ENCODE data around the gene MPEG1.

The MPEG1 gene

DNA sequence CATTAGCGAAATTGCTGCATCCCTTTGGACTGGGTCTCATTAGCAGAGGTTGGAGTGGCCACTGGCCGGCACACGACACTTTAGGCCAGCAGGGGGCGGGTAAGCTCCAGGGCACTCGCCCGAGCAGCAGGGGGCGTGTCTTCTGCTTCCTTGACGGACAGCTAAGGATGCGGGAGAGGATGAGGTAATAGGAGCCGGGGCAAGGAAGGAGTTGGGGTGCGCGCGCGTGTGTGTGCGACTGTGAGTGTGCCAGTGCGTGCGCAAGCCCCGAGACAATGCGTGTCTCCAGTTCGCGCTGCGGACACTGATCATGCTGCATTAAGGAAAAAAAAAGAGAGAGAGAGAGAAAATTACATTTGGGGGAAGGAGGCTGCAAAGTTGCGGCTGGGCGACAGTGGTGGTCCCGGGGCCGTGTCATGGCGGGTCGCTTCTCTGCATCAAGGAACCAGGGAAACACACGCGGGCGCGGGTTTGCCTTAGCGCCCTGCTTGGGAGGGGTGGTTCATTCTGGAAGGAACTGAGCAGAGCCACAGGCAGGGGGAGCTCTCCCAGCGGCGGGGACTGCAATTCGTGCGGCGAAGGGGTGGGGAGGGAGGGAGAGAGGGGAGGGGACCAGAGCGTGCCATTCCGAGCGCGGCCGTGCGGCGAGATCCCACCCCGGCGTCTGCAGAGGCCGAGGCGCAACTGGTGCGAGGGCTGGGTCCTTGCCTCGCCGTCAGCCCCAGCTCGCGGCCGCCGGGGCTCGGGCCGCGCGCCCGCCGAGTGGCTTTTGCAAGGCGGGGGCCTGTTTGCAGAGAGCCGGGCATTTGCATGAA, 41.0 kb downstream of the MPEG1 start, which contains the start of gene DTX4:
Gene DTX4 (plus strand): TSS at position 625 of the 815 bp plus-strand sequence. CDS start 464 bp downstream, outside the sequence.
- peak within 1 kb of the TSS; percentile 23; the same call in 1 of the 2 replicates for H3K27ac ChIP-seq (ENCODE audit: low read length)
- H3K79me2 ChIP-seq (ENCODE audit: low read length) = no peaks in the 10 kb centered on the region
- no peaks in the 10 kb centered on the region for H3K36me3 ChIP-seq (replicated peaks; ENCODE audit: insufficient read depth, low read length)
- peak within 1 kb of the TSS; percentile 99 for H2AFZ ChIP-seq (ENCODE audit: low read length)
- peak within 1 kb of the TSS; percentile 96 for H3K4me3 ChIP-seq (ENCODE audit: low read length)
- H3K4me2 ChIP-seq (ENCODE audit: low read depth, low read length) = peak within 1 kb of the TSS; percentile 100
- no peaks in the 10 kb centered on the region for H3F3A ChIP-seq (ENCODE audit: insufficient read depth, low read length)
- H3K27me3 ChIP-seq (replicated peaks; ENCODE audit: insufficient read depth, low read length) = peaks cover 9% of the 10 kb centered on the region
- H3K9ac ChIP-seq (ENCODE audit: low read length) = peak within 1 kb of the TSS; percentile 60; the same call in 1 of the 2 replicates
- peak; percentile 85 for TF ChIP-seq CTCF (IDR thresholded peaks at IDR 0.05; ENCODE audit: low read length)
- no peak for TF ChIP-seq EZH2 (optimal IDR thresholded peaks at IDR 0.05; ENCODE audit: low read depth, low read length)
- no peaks in the 10 kb centered on the region for H3K9me2 ChIP-seq (replicated peaks; ENCODE audit: insufficient read depth, low read length)
- H3K4me1 ChIP-seq (ENCODE audit: low read length) = no peaks in the 10 kb centered on the region
- no peaks in the 10 kb centered on the region for H3K9me3 ChIP-seq (replicated peaks; ENCODE audit: insufficient read depth, low read length)
- peak; percentile 92 for DNase-seq
- no peaks in the 10 kb centered on the region for H4K20me1 ChIP-seq (ENCODE audit: insufficient read depth, low read length)

DNA sequence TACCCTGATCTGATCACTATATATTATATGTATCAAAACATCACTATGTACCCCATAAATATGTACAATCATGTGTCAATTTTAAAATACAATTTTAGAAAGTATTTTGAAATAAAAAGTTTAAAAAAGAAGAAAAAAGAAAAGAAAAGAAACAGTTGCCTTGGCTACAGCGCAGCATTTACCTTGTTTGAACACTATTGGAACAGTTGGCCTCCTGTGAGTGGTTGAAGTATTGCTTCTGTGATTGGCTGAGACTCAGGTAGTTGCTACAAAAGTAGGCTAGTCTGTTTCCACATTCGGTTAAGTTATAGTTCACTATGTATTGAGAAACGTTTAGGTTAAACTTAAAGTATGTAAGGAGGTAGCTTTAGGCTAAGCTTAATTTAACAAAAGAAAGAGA, 48.7 kb downstream of the MPEG1 start:
- Histone ChIP-seq H3K4me3 (ENCODE audit: low read length) (no peak overlapping the region), H3K9ac (ENCODE audit: low read length) (no peak overlapping the region), H3K79me2 (ENCODE audit: low read length) (no peaks in the 10 kb centered on the region), H2AFZ (ENCODE audit: low read length) (no peak overlapping the region), H3K9me2 (replicated peaks; ENCODE audit: insufficient read depth, low read length) (no peaks in the 10 kb centered on the region), H3K36me3 (replicated peaks; ENCODE audit: insufficient read depth, low read length) (no peaks in the 10 kb centered on the region), H3K9me3 (replicated peaks; ENCODE audit: insufficient read depth, low read length) (no peaks in the 10 kb centered on the region), H4K20me1 (ENCODE audit: insufficient read depth, low read length) (no peaks in the 10 kb centered on the region), H3K4me2 (ENCODE audit: low read depth, low read length) (no peak overlapping the region), H3F3A (ENCODE audit: insufficient read depth, low read length) (no peaks in the 10 kb centered on the region), H3K4me1 (ENCODE audit: low read length) (no peaks in the 10 kb centered on the region), H3K27me3 (replicated peaks; ENCODE audit: insufficient read depth, low read length) (no peaks in the 10 kb centered on the region), H3K27ac (ENCODE audit: low read length) (no peak overlapping the region)
- no peak for DNase-seq
- TF ChIP-seq EZH2 (optimal IDR thresholded peaks at IDR 0.05; ENCODE audit: low read depth, low read length) = no peak
- no peak for TF ChIP-seq EZH2phosphoT487 (IDR thresholded peaks at IDR 0.05; ENCODE audit: low read length)
- no peak for TF ChIP-seq CTCF (IDR thresholded peaks at IDR 0.05; ENCODE audit: low read length)

All from MM.1S (cell line).